Neural cell (in vitro differentiated cells): ENCODE measurements around the gene BHLHA15. TPM values are rescaled to one million over a fixed set of nuclear protein-coding genes. Genes with fewer than 3 reads are reported as not detected.

Experiments used
- H2AFZ ChIP-seq: fragments of 200-600, 300-800 bp; sonication (generic), shearing (Covaris generic); 2 replicates; pipeline ENCODE4 v1.6.0; 2014; ENCODE audit warnings: low read depth, mild to moderate bottlenecking, antibody characterized with exemption, low read length, moderate library complexity
- H3F3A ChIP-seq: fragments of 200-600 bp; shearing (Covaris generic); 2 replicates; pipeline ENCODE4 v1.6.1; 2016; ENCODE audit warnings: mild to moderate bottlenecking, moderate library complexity, mixed read lengths, antibody characterized with exemption, low read length; ENCODE audit not compliant: insufficient read depth, poor library complexity, severe bottlenecking
- H3K27ac ChIP-seq: fragments of 200-600, 300-800 bp; sonication (generic), shearing (Covaris generic); 2 replicates; pipeline ENCODE4 v1.5.1; 2014; ENCODE audit warnings: mild to moderate bottlenecking, low read length, moderate library complexity
- H3K27me3 ChIP-seq: fragments of 300-800, 200-600 bp; sonication (generic), shearing (Covaris generic); 2 replicates; pipeline ENCODE4 v1.6.0; 2014; ENCODE audit warnings: mild to moderate bottlenecking, low read depth, low read length, moderate library complexity; ENCODE audit not compliant: insufficient read depth
- H3K36me3 ChIP-seq: fragments of 300-800, 200-600 bp; sonication (generic), shearing (Covaris generic); 2 replicates; pipeline ENCODE4 v1.5.1; 2014; ENCODE audit warnings: mild to moderate bottlenecking, antibody characterized with exemption, low read length, moderate library complexity; ENCODE audit not compliant: insufficient read depth
- H3K4me2 ChIP-seq: fragments of 300-800, 200-600 bp; sonication (generic), shearing (Covaris generic); 2 replicates; pipeline ENCODE4 v1.6.0; 2014; ENCODE audit warnings: mild to moderate bottlenecking, low read length
- H3K4me3 ChIP-seq: fragments of 300-800, 200-600 bp; sonication (generic), shearing (Covaris generic); 2 replicates; pipeline ENCODE4 v1.5.1; 2014; ENCODE audit warnings: mild to moderate bottlenecking, low read length, moderate library complexity
- H3K79me2 ChIP-seq: fragments of 200-600 bp; shearing (Covaris generic); replicated peaks from 2 replicates; pipeline ENCODE4 v1.6.0; 2014; ENCODE audit warnings: mild to moderate bottlenecking, low read length, moderate library complexity; ENCODE audit not compliant: insufficient read depth
- H3K9ac ChIP-seq: fragments of 300-800, 200-600 bp; sonication (generic), shearing (Covaris generic); 2 replicates; pipeline ENCODE4 v1.6.1; 2016; ENCODE audit warnings: mild to moderate bottlenecking, low read length, mixed read lengths
- H3K9me2 ChIP-seq: fragments of 200-600 bp; shearing (Covaris generic); 2 replicates; pipeline ENCODE4 v1.6.1; 2016; ENCODE audit warnings: mild to moderate bottlenecking, low read length, mixed read lengths; ENCODE audit not compliant: insufficient read depth
- H3K9me3 ChIP-seq: fragments of 200-600, 300-800 bp; sonication (generic), shearing (Covaris generic); 2 replicates; pipeline ENCODE4 v1.6.1; 2016; ENCODE audit warnings: mild to moderate bottlenecking, mixed run types, low read length, moderate library complexity, mixed read lengths
- H4K20me1 ChIP-seq: fragments of 200-600 bp; shearing (Covaris generic); 2 replicates; pipeline ENCODE4 v1.6.1; 2016; ENCODE audit warnings: mild to moderate bottlenecking, mixed run types; ENCODE audit not compliant: insufficient read depth
- CTCF ChIP-seq: fragments of 450-650 bp; IDR thresholded peaks from 2 replicates; pipeline ENCODE4 v1.5.1; 2014; ENCODE audit warnings: antibody characterized with exemption, mild to moderate bottlenecking, moderate library complexity; ENCODE audit not compliant: poor library complexity, severe bottlenecking
- EP300 ChIP-seq: fragments of 450-650 bp; conservative IDR thresholded peaks from 2 replicates; pipeline ENCODE4 v1.6.1; 2014; ENCODE audit warnings: antibody characterized with exemption, mild to moderate bottlenecking, moderate library complexity; ENCODE audit not compliant: poor library complexity, severe bottlenecking
- EZH2 ChIP-seq: fragments of 200-600, 300-800 bp; shearing (Covaris generic), sonication (generic); IDR thresholded peaks from 2 replicates; pipeline ENCODE4 v1.6.1; 2014; ENCODE audit warnings: antibody characterized with exemption, low read length, borderline replicate concordance, mild to moderate bottlenecking; ENCODE audit not compliant: insufficient read depth, poor library complexity, severe bottlenecking
- MXI1 ChIP-seq: fragments of 450-650 bp; conservative IDR thresholded peaks from 2 replicates; pipeline ENCODE4 v1.6.1; 2014; ENCODE audit warnings: antibody characterized with exemption, mild to moderate bottlenecking; ENCODE audit not compliant: poor library complexity, severe bottlenecking
- POLR2AphosphoS5 ChIP-seq: IDR thresholded peaks from 2 replicates; pipeline ENCODE4 v1.6.1; 2012
- RAD21 ChIP-seq: fragments of 450-650 bp; conservative IDR thresholded peaks from 2 replicates; pipeline ENCODE4 v1.6.1; 2014; ENCODE audit warnings: antibody characterized with exemption, mild to moderate bottlenecking, moderate library complexity
- SMC3 ChIP-seq: fragments of 450-650 bp; conservative IDR thresholded peaks from 2 replicates; pipeline ENCODE4 v1.6.1; 2014; ENCODE audit warnings: antibody characterized with exemption, mild to moderate bottlenecking, moderate library complexity; ENCODE audit not compliant: poor library complexity
- TAF1 ChIP-seq: IDR thresholded peaks from 2 replicates; pipeline ENCODE4 v1.6.1; 2012; ENCODE audit warnings: low read depth
- polyA plus RNA-seq: library from polyadenylated mRNA; depleted of rRNA; stranded (reverse); fragments of >200 nt; gene quantifications from 2 replicates; pipeline ENCODE4 v1.2.3, GENCODE V29; 2014
- TF ChIP-seq, protein P1 (sequence below): IDR thresholded peaks from 2 replicates; pipeline ENCODE4 v1.6.1; 2012; ENCODE audit warnings: borderline replicate concordance

Gene BHLHA15
- polyA plus RNA-seq, 1 donor from 2014 or later: not detected

GRCh38 chr7:98170966-98171365 is 40.3 kb upstream of the BHLHA15 start:
- Histone ChIP-seq H2AFZ (no peak overlapping the region), H3K36me3 (peaks cover 9% of the 10 kb centered on the region), H4K20me1 (no peaks in the 10 kb centered on the region), H3K27ac (no peak overlapping the region), H3K9me3 (no peaks in the 10 kb centered on the region), H3K79me2 (peaks cover 5% of the 10 kb centered on the region), H3K4me2 (no peak overlapping the region), H3K9me2 (no peaks in the 10 kb centered on the region), H3K9ac (no peak overlapping the region), H3K4me3 (no peak overlapping the region), H3F3A (no peaks in the 10 kb centered on the region), H3K27me3 (no peaks in the 10 kb centered on the region)
- TF ChIP-seq MXI1 (no peak), POLR2AphosphoS5 (no peak), EP300 (no peak), RAD21 (no peak)
- TF ChIP-seq, protein P1, sequence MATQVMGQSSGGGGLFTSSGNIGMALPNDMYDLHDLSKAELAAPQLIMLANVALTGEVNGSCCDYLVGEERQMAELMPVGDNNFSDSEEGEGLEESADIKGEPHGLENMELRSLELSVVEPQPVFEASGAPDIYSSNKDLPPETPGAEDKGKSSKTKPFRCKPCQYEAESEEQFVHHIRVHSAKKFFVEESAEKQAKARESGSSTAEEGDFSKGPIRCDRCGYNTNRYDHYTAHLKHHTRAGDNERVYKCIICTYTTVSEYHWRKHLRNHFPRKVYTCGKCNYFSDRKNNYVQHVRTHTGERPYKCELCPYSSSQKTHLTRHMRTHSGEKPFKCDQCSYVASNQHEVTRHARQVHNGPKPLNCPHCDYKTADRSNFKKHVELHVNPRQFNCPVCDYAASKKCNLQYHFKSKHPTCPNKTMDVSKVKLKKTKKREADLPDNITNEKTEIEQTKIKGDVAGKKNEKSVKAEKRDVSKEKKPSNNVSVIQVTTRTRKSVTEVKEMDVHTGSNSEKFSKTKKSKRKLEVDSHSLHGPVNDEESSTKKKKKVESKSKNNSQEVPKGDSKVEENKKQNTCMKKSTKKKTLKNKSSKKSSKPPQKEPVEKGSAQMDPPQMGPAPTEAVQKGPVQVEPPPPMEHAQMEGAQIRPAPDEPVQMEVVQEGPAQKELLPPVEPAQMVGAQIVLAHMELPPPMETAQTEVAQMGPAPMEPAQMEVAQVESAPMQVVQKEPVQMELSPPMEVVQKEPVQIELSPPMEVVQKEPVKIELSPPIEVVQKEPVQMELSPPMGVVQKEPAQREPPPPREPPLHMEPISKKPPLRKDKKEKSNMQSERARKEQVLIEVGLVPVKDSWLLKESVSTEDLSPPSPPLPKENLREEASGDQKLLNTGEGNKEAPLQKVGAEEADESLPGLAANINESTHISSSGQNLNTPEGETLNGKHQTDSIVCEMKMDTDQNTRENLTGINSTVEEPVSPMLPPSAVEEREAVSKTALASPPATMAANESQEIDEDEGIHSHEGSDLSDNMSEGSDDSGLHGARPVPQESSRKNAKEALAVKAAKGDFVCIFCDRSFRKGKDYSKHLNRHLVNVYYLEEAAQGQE: no peak

GRCh38 chr7:98171449-98171848 is 39.8 kb upstream of the BHLHA15 start:
- Histone ChIP-seq H3K4me3 (no peak overlapping the region), H3F3A (no peaks in the 10 kb centered on the region), H3K4me2 (no peak overlapping the region), H3K79me2 (peaks cover 5% of the 10 kb centered on the region), H4K20me1 (no peaks in the 10 kb centered on the region), H3K9me3 (no peaks in the 10 kb centered on the region), H3K9ac (no peak overlapping the region), H2AFZ (no peak overlapping the region), H3K9me2 (no peaks in the 10 kb centered on the region), H3K36me3 (peaks cover 9% of the 10 kb centered on the region), H3K27ac (no peak overlapping the region), H3K27me3 (no peaks in the 10 kb centered on the region)
- TF ChIP-seq RAD21: no peak
- no peak for TF ChIP-seq CTCF
- no peak for TF ChIP-seq POLR2AphosphoS5
- TF ChIP-seq MXI1: no peak
- TF ChIP-seq EZH2: no peak
- no peak for TF ChIP-seq SMC3
- no peak for TF ChIP-seq TAF1
- no peak for TF ChIP-seq EP300
- TF ChIP-seq, protein P1: no peak
